ENCODE results near the gene MRPL12. TPM values are rescaled to one million over a fixed set of nuclear protein-coding genes. Genes with fewer than 3 reads are reported as not detected.

MRPL12 gene
- total RNA-seq, 1 experiment from 2014 or later, result 139 TPM

GRCh38 chr17:81691608-81692007 lies 11.6 kb upstream of the MRPL12 start (continued):
- TF ChIP-seq SMAD3 (CRISPR knock-in tag; IDR thresholded peaks at IDR 0.05; ENCODE audit: borderline replicate concordance) (no peak), NR1H2 (CRISPR knock-in tag; IDR thresholded peaks at IDR 0.05) (no peak), FOXJ3 (CRISPR knock-in tag; IDR thresholded peaks at IDR 0.05; ENCODE audit: borderline replicate concordance) (no peak), TEAD1 (CRISPR knock-in tag; IDR thresholded peaks at IDR 0.05) (no peak), MYBL2 (CRISPR knock-in tag; IDR thresholded peaks at IDR 0.05) (no peak), ATF1 (CRISPR knock-in tag; IDR thresholded peaks at IDR 0.05) (no peak), ETV6 (CRISPR knock-in tag; IDR thresholded peaks at IDR 0.05) (no peak), ZNF416 (CRISPR knock-in tag; IDR thresholded peaks at IDR 0.05) (no peak)

- no peaks in the 10 kb centered on the region for H3K27me3 Mint-ChIP-seq (ENCODE audit: low read depth)
- DNase-seq (ENCODE audit: low spot score), result peak; percentile 67
- no peak for TF ChIP-seq AFF4 (CRISPR knock-in tag; IDR thresholded peaks at IDR 0.05; ENCODE audit: borderline replicate concordance)
- no peak for TF ChIP-seq ZNF281 (CRISPR knock-in tag; IDR thresholded peaks at IDR 0.05)
- no peak for TF ChIP-seq JUN (CRISPR knock-in tag; IDR thresholded peaks at IDR 0.05)
- TF ChIP-seq OVOL2 (CRISPR knock-in tag; IDR thresholded peaks at IDR 0.05; ENCODE audit: borderline replicate concordance), result no peak
- TF ChIP-seq ZNF138 (CRISPR knock-in tag; conservative IDR thresholded peaks at IDR 0.05), result no peak
- no peak for TF ChIP-seq SOX15 (CRISPR knock-in tag; IDR thresholded peaks at IDR 0.05)
- TF ChIP-seq NFYB (CRISPR knock-in tag; conservative IDR thresholded peaks at IDR 0.05; ENCODE audit: low read depth), result no peak
- TF ChIP-seq AR (CRISPR knock-in tag; IDR thresholded peaks at IDR 0.05), result no peak
- no peak for TF ChIP-seq ZBTB21 (CRISPR knock-in tag; IDR thresholded peaks at IDR 0.05; ENCODE audit: borderline replicate concordance)
- TF ChIP-seq ZNF263 (CRISPR knock-in tag; IDR thresholded peaks at IDR 0.05; ENCODE audit: low read depth), result no peak
- no peak for TF ChIP-seq ZNF532 (CRISPR knock-in tag; IDR thresholded peaks at IDR 0.05; ENCODE audit: borderline replicate concordance)
- no peak for TF ChIP-seq ZMAT4 (CRISPR knock-in tag; IDR thresholded peaks at IDR 0.05)
- no peak for TF ChIP-seq NR3C1 (CRISPR knock-in tag; conservative IDR thresholded peaks at IDR 0.05; ENCODE audit: low read depth)
These were observed 9.5 kb upstream of the MRPL12 start for GRCh38 chr17:81693509-81694210.

More at GRCh38 chr17:81693509-81694210, 9.5 kb upstream of the MRPL12 start:
- POLR2A ChIA-PET, result interaction anchor here (0.6 to 1.2 kb wide), 3 partner anchors 9 to 122 kb away, joined by 3 to 4 read pairs (median 3); partner anchors contain the start of genes ARL16, HGS and MRPL12
- CTCF ChIA-PET, result interaction anchor here (0.6 to 1.3 kb wide), 16 partner anchors 8 to 141 kb away, joined by 3 to 15 read pairs (median 4); partner anchors contain the start of genes ARL16, CCDC137, FAAP100 and HGS
- ATAC-seq, result peak; percentile 82
- Mint-ChIP-seq H3K9me3 (no peaks in the 10 kb centered on the region), H3K36me3 (peaks cover 36% of the 10 kb centered on the region), H3K4me1 (no peaks in the 10 kb centered on the region), H3K4me3 (no peak overlapping the region), H3K27ac (no peak overlapping the region)

Data from WTC11 (cell line).